ENCODE results near the gene KIF1A.

DNA sequence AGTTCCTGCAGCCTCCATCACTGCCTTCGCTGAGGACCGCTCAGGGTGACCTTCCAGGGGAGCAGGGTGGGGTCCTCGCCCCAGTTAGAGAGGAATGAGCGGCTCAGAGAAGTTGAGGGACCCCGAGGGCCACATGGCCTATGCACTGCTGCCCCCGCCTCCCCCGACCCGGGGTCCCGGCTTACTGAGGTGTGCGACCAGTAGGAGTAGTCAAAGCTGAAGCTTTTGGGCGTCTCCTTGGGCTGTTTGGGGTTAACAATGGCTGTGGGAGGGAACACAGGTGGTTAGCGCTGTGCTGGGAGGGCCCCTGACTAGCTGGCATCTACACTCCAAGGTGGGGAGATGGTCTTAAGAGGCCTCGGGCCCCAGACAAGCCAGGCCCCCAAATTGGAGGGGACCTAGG, 31.0 kb downstream of the KIF1A start:
- TF ChIP-seq, protein P1, sequence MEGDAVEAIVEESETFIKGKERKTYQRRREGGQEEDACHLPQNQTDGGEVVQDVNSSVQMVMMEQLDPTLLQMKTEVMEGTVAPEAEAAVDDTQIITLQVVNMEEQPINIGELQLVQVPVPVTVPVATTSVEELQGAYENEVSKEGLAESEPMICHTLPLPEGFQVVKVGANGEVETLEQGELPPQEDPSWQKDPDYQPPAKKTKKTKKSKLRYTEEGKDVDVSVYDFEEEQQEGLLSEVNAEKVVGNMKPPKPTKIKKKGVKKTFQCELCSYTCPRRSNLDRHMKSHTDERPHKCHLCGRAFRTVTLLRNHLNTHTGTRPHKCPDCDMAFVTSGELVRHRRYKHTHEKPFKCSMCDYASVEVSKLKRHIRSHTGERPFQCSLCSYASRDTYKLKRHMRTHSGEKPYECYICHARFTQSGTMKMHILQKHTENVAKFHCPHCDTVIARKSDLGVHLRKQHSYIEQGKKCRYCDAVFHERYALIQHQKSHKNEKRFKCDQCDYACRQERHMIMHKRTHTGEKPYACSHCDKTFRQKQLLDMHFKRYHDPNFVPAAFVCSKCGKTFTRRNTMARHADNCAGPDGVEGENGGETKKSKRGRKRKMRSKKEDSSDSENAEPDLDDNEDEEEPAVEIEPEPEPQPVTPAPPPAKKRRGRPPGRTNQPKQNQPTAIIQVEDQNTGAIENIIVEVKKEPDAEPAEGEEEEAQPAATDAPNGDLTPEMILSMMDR (IDR thresholded peaks at IDR 0.05 in 2 of 3, conservative IDR thresholded peaks at IDR 0.05 in 1 of 3; ENCODE audit: control insufficient read depth in 2 of 3, extremely low read depth in 1 of 3, insufficient read depth in 1 of 3, low read depth in 3 of 3, low read length in 3 of 3), result no peak
- TF ChIP-seq ZSCAN29 (IDR thresholded peaks at IDR 0.05) (no peak), SIX5 (IDR thresholded peaks at IDR 0.05; ENCODE audit: low read depth, low read length, severe bottlenecking) (no peak), ZNF622 (IDR thresholded peaks at IDR 0.05) (no peak), ESRRA (IDR thresholded peaks at IDR 0.05; ENCODE audit: low read length) (no peak), EZH2 (IDR thresholded peaks at IDR 0.05; ENCODE audit: borderline replicate concordance, control insufficient read depth, low read depth, low read length) (no peak), EP300 (IDR thresholded peaks at IDR 0.05; ENCODE audit: borderline replicate concordance in 1 of 2, control insufficient read depth in 1 of 2, low read depth in 2 of 2, low read length in 2 of 2) (no peak), RAD51 (IDR thresholded peaks at IDR 0.05) (no peak), IKZF2 (IDR thresholded peaks at IDR 0.05) (no peak), YY1 (IDR thresholded peaks at IDR 0.05; ENCODE audit: low read depth, low read length) (no peak), RBBP5 (conservative IDR thresholded peaks at IDR 0.05) (no peak), NFXL1 (IDR thresholded peaks at IDR 0.05; ENCODE audit: borderline replicate concordance) (no peak)
- TF ChIP-seq, protein P2, sequence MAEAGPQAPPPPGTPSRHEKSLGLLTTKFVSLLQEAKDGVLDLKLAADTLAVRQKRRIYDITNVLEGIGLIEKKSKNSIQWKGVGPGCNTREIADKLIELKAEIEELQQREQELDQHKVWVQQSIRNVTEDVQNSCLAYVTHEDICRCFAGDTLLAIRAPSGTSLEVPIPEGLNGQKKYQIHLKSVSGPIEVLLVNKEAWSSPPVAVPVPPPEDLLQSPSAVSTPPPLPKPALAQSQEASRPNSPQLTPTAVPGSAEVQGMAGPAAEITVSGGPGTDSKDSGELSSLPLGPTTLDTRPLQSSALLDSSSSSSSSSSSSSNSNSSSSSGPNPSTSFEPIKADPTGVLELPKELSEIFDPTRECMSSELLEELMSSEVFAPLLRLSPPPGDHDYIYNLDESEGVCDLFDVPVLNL (IDR thresholded peaks at IDR 0.05; ENCODE audit: low read depth, low read length), result no peak
